CD4-positive, alpha-beta T cell treated with Interleukin-21 for 1 hour (primary cell): ENCODE data around the gene ALPL.
"Not testable (repeated sequence)": the region's sequence is repeated elsewhere in the genome, so short reads cannot be mapped to it uniquely, and the experiment has no call there.

Source experiments
- DNase-seq: peaks from one replicate; pipeline ENCODE4 v3.0.0-alpha.2; 2020

Gene ALPL

DNA sequence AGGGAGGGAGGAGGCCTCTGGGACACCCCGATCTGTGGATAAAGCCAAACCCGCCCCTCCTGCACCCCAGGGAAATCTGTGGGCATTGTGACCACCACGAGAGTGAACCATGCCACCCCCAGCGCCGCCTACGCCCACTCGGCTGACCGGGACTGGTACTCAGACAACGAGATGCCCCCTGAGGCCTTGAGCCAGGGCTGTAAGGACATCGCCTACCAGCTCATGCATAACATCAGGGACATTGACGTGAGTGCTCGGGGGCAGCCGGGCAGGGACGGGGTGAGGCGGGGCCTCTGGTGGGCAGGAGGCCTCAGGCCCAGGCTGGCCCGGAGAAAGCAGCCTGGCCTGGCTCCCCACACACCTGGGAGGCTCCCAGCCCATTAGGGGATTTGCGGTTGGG lies 54.7 kb downstream of the ALPL start:
- DNase-seq = no peak

GRCh38 chr1:21564521-21565095 lies 55.4 kb downstream of the ALPL start:
- no peak for DNase-seq

DNA sequence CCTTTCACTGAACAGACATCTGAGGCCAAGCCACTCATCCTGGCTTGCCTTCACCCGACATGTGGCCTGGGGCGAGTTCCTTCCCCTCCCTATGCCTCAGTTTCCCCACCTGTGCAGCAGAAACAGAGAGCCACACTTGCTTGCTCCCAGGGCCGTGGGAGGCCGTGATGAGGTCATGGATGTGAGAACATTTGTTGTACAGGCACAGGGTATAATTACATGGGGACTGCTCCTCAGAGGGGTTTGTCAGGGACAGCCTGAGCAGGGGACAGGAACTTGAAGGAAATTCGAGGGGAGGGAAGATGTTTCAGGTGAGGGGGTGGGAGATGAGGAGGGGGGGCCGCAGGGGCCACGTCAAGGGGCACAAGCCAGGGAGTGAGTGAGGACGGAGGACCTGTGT lies 56.1 kb downstream of the ALPL start:
- DNase-seq = no peak

DNA sequence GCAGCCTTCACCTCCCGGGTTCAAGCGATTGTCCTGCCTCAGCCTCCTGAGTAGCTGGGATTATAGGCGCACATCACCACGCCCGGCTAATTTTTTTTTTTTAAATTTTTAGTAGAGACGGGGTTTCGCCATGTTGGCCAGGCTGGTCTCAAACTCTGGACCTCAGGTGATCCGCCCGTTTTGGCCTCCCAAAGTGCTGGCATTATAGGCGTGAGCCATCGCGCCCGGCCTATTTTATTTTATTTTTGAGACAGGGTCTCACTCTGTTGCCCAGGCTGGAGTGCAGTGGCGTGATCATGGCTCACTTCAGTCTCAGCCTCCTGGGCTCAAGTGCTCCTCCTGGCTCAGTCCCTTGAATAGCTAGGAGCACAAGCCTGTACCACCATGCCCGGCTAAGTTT lies 57.1 kb downstream of the ALPL start:
- DNase-seq = not testable (repeated sequence)

DNA sequence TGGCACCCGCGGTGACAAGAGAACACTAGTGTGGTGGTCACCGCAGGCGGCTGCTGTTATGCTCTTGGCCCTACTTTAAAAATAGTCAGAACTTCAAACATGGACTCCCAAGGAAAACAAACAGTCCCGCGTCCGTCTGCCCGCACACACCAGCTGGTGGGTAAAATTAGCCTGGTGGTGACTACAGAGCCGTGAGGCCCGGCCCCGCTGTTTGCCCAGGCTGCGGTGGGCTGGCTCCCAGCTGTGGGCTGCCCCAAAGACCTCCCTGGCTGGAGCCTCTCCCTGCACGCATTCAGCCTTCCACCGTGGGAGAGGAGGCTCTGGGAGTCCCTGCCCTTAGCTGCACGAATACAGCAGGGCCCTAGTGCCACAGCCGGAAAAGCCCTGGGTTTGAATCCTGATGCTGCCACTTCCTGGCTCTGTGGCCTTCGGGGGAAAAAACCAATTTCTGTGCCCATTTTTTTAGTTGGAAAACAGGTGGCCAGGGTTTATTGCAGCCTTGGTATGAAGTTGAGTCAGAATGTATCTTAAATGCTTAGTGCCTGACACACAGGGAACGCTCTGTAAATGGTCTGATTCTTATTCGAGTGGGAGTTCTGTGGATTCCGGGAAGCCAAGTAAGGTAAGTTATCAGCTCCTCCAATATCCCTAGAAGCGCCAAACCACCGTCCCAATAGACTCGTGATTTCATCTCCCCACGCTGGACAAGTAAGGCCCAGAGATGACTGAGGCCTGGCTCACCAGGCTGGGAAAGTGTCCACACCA lies 58.2 kb downstream of the ALPL start:
- no peak for DNase-seq

DNA sequence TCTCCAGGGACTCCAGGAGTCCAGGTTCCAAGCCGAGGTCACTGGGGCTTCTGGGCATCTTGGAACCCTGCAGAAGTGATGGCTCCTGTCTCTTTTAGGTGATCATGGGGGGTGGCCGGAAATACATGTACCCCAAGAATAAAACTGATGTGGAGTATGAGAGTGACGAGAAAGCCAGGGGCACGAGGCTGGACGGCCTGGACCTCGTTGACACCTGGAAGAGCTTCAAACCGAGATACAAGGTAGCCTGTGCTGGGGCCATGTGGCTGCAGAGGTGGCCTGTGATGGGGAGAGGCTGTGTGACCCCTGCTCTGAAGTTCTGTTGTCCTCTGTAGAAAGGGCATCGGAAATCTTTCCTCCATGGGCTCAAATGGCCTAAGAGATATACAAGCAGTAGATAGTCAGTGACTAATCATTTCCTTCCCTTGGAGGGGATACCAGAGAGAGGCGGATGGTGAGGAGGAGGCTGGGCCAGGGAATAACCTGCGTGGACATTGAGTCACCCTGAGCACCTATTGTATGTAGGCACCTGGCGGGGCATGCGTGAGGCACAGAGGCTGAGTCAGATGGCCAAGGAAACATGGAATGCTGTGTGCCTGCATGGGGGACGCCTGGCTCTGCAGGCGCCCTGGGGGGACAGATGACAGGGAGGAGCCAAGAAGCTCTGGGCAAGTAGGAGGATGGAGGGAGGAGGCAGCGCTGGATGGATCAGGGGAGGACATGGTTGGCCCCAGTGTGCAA lies 59.0 kb downstream of the ALPL start:
- no peak for DNase-seq

DNA sequence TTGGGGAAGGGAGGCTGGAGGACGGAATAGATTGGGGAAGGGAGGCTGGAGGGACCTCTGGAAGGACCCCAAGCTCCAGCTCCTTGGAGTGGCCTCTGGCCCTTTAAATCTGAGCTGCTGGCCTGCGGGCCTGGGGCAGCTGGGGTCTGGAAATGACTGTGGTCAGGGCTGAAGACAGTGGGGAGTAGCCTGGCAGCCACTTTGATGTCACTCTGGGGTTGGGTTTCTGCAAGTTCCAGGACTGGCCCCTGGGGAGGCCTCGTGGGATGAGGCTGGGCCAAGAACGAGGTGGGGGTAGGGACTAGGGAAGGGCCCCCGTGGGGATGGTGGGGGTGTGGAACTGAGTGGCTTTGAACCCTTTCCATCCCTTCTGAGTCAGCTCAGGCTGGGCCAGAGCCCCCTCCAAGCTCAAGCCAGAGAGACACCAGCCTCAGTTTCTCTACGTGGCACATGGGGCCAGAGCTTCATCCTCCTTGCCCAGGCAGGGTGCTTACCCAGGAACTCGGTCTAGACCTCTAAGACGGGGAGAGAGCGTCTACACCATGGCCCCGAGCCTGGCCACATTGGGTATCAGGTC lies 59.7 kb downstream of the ALPL start:
- DNase-seq = no peak

GRCh38 chr1:21569820-21570527 lies 60.8 kb downstream of the ALPL start:
- no peak for DNase-seq

GRCh38 chr1:21570528-21570875 lies 61.3 kb downstream of the ALPL start:
- DNase-seq = no peak

DNA sequence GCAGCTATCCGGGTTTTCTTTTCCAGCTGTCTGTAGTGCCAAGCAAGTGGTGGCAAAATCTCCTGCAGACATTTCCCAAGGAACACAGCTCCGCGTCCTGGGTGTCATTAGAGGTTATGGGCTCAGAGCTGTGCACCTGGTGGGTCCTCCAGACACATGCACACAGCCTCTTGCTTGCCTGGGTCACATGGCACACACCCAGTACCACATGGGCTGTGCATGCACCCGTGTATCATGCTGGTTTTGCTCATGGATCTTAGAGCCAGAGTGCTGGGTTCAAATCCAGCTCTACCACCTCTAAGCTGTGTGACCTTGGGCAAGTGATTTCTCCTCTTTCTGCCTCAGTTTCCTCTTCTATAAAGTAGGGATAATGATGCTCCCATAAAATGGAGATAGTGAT lies 61.7 kb downstream of the ALPL start:
- no peak for DNase-seq

GRCh38 chr1:21572221-21572620 lies 63.0 kb downstream of the ALPL start:
- DNase-seq = no peak

DNA sequence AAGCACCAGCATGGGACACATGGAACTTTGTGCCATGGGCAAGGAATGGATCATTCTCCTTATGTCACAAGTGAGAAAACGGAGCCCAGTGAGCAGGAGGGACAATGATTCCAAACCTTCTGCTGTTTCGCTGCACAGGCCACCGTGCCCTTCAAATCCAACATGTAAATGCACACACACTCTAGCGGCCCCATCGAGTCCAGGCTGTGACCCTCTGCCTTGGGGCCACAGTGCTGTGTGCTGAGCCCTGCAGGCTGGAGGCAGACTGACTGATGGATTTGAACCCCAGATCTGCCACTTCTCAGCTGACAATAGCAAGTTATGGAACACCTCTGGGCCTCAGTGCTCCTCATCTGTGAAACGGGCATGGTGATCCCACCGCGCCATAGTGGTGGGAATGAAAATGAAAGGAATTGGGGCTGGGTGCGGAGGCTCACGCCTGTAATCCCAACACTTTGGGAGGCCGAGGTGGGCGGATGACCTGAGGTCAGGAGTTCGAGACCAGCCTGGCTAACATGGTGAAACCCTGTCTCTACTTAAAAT lies 63.6 kb downstream of the ALPL start:
- no peak for DNase-seq

- DNase-seq = no peak
Observed at GRCh38 chr1:21573475-21573874, 64.3 kb downstream of the ALPL start.

GRCh38 chr1:21573971-21574465 lies 64.8 kb downstream of the ALPL start:
- no peak for DNase-seq

DNA sequence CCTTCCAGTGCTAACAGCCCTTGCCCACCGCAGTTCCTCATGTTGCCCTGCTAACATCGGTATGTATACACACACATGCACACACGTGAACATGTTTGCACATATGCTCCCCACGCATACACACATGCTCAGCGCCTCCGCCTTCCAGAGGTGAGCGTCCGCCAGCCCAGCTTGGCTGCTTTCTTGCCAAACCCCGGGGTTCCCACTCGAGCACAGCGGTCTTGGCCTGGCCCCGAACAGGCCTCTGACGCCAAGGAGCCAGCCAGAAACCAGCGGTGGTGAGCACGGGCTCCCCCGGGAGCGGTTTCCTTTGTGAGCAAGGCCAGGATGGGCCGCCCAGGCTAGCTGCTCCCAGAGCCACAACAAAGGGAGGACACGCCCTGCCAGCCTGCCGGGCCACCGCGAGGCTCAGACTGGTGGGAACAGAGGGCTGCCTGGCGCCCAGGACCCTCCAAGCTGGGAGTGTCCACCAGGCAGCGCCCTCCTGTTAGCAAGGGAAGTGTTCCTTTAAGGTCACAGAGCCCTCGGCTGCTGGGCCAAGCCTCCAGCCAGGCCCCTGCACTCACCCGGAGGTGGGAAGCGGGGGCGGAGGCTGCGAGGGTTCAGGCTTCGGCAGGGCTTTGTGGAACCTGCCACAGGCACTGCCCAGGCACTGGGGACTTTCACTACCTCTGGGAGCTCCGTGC lies 65.4 kb downstream of the ALPL start:
- no peak for DNase-seq

GRCh38 chr1:21575351-21575942 lies 66.2 kb downstream of the ALPL start:
- no peak for DNase-seq

GRCh38 chr1:21576031-21576797 lies 67.0 kb downstream of the ALPL start:
- DNase-seq = no peak

GRCh38 chr1:21576798-21577187 lies 67.6 kb downstream of the ALPL start:
- DNase-seq = no peak

- DNase-seq = no peak
Observed at GRCh38 chr1:21577324-21577723, 68.1 kb downstream of the ALPL start.

- no peak for DNase-seq
Observed at GRCh38 chr1:21577933-21578332, 68.7 kb downstream of the ALPL start.

DNA sequence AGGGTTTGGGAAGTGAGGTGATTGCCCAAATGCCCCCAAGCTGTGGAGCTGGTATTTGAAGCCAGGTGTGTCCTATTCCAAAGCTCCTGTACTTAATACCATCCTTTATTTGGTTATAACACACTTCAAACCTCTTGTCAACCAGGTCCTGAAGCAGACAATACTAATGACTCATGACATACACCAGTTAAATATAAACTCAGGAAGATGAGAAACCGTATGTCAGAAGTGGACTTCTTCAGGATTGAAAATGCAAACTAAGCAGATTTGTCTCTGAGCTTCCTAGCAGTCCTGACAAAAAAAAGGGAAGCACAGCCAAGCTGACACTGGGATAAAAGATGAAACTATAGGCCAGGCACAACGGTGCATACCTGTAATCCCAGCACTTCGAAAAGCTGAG lies 70.6 kb downstream of the ALPL start:
- DNase-seq = no peak
